WTC11 (cell line): ENCODE measurements around the gene MYO5C. TPM values are rescaled to one million over a fixed set of nuclear protein-coding genes. Genes with fewer than 3 reads are reported as not detected.

Experiments used
- ATAC-seq: fragments of 200-7000 bp; cut with Tn5 transposase; 2 replicates; pipeline ENCODE4 v1.10.0; 2021; ENCODE audit warnings: mild to moderate bottlenecking, moderate library complexity
- CTCF ChIA-PET: fragments of 300-600 bp; sonication (Branson Sonifier 250); formaldehyde crosslinking; loops from one replicate; lab custom pipeline; 2021; ENCODE audit warnings: antibody characterized with exemption; lab: Charles Lee
- POLR2A ChIA-PET: fragments of 350-600 bp; sonication (Branson Sonifier 250); formaldehyde crosslinking; loops from one replicate; lab custom pipeline; 2021; ENCODE audit warnings: antibody characterized with exemption; lab: Charles Lee
- DNase-seq: peaks from one replicate; pipeline ENCODE4 v3.0.0; 2021; ENCODE audit warnings: low spot score
- H3K27ac Mint-ChIP-seq: 2 replicates; pipeline ENCODE4 v1.8.0; 2021; ENCODE audit warnings: mixed read lengths
- H3K27me3 Mint-ChIP-seq: 2 replicates; pipeline ENCODE4 v1.8.0; 2021; ENCODE audit warnings: low read depth, mild to moderate bottlenecking, moderate library complexity, mixed read lengths
- H3K36me3 Mint-ChIP-seq: 2 replicates; pipeline ENCODE4 v1.8.0; 2021; ENCODE audit warnings: mixed read lengths
- H3K4me1 Mint-ChIP-seq: 2 replicates; pipeline ENCODE4 v1.8.0; 2022; ENCODE audit warnings: mixed read lengths
- H3K4me3 Mint-ChIP-seq: 2 replicates; pipeline ENCODE4 v1.8.0; 2021; ENCODE audit warnings: mild to moderate bottlenecking, moderate library complexity, mixed read lengths
- H3K9me3 Mint-ChIP-seq: 2 replicates; pipeline ENCODE4 v1.8.0; 2021; ENCODE audit warnings: mixed read lengths
- CDX4 ChIP-seq: fragments of 250-450 bp; sonication (Bioruptor Pico); IDR thresholded peaks from 2 replicates; pipeline ENCODE4 v1.9.0; 2021; ENCODE audit warnings: moderate library complexity, mild to moderate bottlenecking, inconsistent platforms, borderline replicate concordance
- GRHL2 ChIP-seq: fragments of 250-450 bp; sonication (Bioruptor Pico); IDR thresholded peaks from 2 replicates; pipeline ENCODE4 v1.8.0; 2022; ENCODE audit warnings: mild to moderate bottlenecking, moderate library complexity; ENCODE audit not compliant: insufficient replicate concordance, severe bottlenecking
- HMGA2 ChIP-seq: fragments of 250-450 bp; sonication (Bioruptor Pico); IDR thresholded peaks from 2 replicates; pipeline ENCODE4 v1.4.0; 2021; ENCODE audit warnings: mild to moderate bottlenecking, moderate library complexity
- MYBL2 ChIP-seq: sonication (generic); formaldehyde crosslinking; IDR thresholded peaks from 2 replicates; pipeline ENCODE4 v1.8.1; 2023; ENCODE audit warnings: mild to moderate bottlenecking, moderate library complexity, missing genetic modification reagents
- NR1H2 ChIP-seq: sonication (generic); formaldehyde crosslinking; IDR thresholded peaks from 2 replicates; pipeline ENCODE4 v1.9.0; 2021; ENCODE audit warnings: mild to moderate bottlenecking, moderate library complexity, missing genetic modification reagents
- PRRX2 ChIP-seq: fragments of 250-450 bp; sonication (Bioruptor Pico); IDR thresholded peaks from 2 replicates; pipeline ENCODE4 v1.8.0; 2021; ENCODE audit warnings: mild to moderate bottlenecking
- RELA ChIP-seq: sonication (generic); formaldehyde crosslinking; IDR thresholded peaks from 2 replicates; pipeline ENCODE4 v1.8.1; 2022; ENCODE audit warnings: missing genetic modification reagents, mild to moderate bottlenecking, borderline replicate concordance
- STAT6 ChIP-seq: sonication (generic); formaldehyde crosslinking; conservative IDR thresholded peaks from 2 replicates; pipeline ENCODE4 v1.8.1; 2023; ENCODE audit warnings: mild to moderate bottlenecking, low read depth, missing genetic modification reagents, moderate library complexity
- TP53 ChIP-seq: sonication (generic); formaldehyde crosslinking; IDR thresholded peaks from 2 replicates; pipeline ENCODE4 v1.8.1; 2023; ENCODE audit warnings: mild to moderate bottlenecking, missing genetic modification reagents
- ZBTB21 ChIP-seq: sonication (generic); formaldehyde crosslinking; IDR thresholded peaks from 2 replicates; pipeline ENCODE4 v1.8.1; 2023; ENCODE audit warnings: mild to moderate bottlenecking, missing genetic modification reagents, borderline replicate concordance
- total RNA-seq: library from RNA; stranded (reverse); gene quantifications from 3 replicates; pipeline ENCODE4 v1.2.3, GENCODE V29; 2021
- TF ChIP-seq, protein P1 (sequence below): fragments of 250-450 bp; sonication (Bioruptor Pico); IDR thresholded peaks from 2 replicates; pipeline ENCODE4 v1.9.0; 2021; ENCODE audit warnings: mild to moderate bottlenecking
- TF ChIP-seq, protein P2 (sequence below): sonication (generic); formaldehyde crosslinking; IDR thresholded peaks from 2 replicates; pipeline ENCODE4 v1.8.0; 2022; ENCODE audit warnings: mild to moderate bottlenecking, missing genetic modification reagents
- TF ChIP-seq, protein P3 (sequence below): sonication (generic); formaldehyde crosslinking; IDR thresholded peaks from 2 replicates; pipeline ENCODE4 v1.8.0; 2023; ENCODE audit warnings: mild to moderate bottlenecking, missing genetic modification reagents

MYO5C gene
- total RNA-seq, 1 experiment from 2014 or later = 25.3 TPM

GRCh38 chr15:52200831-52201365, 94.7 kb downstream of the MYO5C start:
- TF ChIP-seq, protein P1, sequence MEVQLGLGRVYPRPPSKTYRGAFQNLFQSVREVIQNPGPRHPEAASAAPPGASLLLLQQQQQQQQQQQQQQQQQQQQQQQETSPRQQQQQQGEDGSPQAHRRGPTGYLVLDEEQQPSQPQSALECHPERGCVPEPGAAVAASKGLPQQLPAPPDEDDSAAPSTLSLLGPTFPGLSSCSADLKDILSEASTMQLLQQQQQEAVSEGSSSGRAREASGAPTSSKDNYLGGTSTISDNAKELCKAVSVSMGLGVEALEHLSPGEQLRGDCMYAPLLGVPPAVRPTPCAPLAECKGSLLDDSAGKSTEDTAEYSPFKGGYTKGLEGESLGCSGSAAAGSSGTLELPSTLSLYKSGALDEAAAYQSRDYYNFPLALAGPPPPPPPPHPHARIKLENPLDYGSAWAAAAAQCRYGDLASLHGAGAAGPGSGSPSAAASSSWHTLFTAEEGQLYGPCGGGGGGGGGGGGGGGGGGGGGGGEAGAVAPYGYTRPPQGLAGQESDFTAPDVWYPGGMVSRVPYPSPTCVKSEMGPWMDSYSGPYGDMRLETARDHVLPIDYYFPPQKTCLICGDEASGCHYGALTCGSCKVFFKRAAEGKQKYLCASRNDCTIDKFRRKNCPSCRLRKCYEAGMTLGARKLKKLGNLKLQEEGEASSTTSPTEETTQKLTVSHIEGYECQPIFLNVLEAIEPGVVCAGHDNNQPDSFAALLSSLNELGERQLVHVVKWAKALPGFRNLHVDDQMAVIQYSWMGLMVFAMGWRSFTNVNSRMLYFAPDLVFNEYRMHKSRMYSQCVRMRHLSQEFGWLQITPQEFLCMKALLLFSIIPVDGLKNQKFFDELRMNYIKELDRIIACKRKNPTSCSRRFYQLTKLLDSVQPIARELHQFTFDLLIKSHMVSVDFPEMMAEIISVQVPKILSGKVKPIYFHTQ = no peak
- TF ChIP-seq ZBTB21 (CRISPR knock-in tag) (no peak), GRHL2 (no peak), PRRX2 (CRISPR knock-in tag) (no peak), HMGA2 (CRISPR knock-in tag) (no peak), MYBL2 (CRISPR knock-in tag) (no peak), RELA (no peak)
- TF ChIP-seq, protein P2, sequence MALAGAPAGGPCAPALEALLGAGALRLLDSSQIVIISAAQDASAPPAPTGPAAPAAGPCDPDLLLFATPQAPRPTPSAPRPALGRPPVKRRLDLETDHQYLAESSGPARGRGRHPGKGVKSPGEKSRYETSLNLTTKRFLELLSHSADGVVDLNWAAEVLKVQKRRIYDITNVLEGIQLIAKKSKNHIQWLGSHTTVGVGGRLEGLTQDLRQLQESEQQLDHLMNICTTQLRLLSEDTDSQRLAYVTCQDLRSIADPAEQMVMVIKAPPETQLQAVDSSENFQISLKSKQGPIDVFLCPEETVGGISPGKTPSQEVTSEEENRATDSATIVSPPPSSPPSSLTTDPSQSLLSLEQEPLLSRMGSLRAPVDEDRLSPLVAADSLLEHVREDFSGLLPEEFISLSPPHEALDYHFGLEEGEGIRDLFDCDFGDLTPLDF (CRISPR knock-in tag) = no peak
- ATAC-seq = no peak
- ChIA-PET CTCF (interaction anchor here (1.4 kb wide), 1 partner anchor 16 kb away, joined by 4 read pairs; no protein-coding TSS in a partner anchor), POLR2A (no interaction called here)
- Mint-ChIP-seq H3K4me1 (peaks cover 7% of the 10 kb centered on the region), H3K27me3 (no peaks in the 10 kb centered on the region), H3K27ac (no peak overlapping the region; the same call in 1 of the 2 replicates), H3K36me3 (peaks cover 38% of the 10 kb centered on the region), H3K4me3 (no peak overlapping the region), H3K9me3 (no peaks in the 10 kb centered on the region)
- DNase-seq = no peak

GRCh38 chr15:52199271-52199670, 96.3 kb downstream of the MYO5C start:
- Mint-ChIP-seq H3K36me3 (peaks cover 32% of the 10 kb centered on the region), H3K4me3 (no peak overlapping the region), H3K4me1 (no peaks in the 10 kb centered on the region), H3K27ac (no peak overlapping the region), H3K9me3 (no peaks in the 10 kb centered on the region), H3K27me3 (no peaks in the 10 kb centered on the region)
- no peak for ATAC-seq
- TF ChIP-seq STAT6 (CRISPR knock-in tag) = no peak
- TF ChIP-seq TP53 (CRISPR knock-in tag) = no peak
- TF ChIP-seq, protein P3, sequence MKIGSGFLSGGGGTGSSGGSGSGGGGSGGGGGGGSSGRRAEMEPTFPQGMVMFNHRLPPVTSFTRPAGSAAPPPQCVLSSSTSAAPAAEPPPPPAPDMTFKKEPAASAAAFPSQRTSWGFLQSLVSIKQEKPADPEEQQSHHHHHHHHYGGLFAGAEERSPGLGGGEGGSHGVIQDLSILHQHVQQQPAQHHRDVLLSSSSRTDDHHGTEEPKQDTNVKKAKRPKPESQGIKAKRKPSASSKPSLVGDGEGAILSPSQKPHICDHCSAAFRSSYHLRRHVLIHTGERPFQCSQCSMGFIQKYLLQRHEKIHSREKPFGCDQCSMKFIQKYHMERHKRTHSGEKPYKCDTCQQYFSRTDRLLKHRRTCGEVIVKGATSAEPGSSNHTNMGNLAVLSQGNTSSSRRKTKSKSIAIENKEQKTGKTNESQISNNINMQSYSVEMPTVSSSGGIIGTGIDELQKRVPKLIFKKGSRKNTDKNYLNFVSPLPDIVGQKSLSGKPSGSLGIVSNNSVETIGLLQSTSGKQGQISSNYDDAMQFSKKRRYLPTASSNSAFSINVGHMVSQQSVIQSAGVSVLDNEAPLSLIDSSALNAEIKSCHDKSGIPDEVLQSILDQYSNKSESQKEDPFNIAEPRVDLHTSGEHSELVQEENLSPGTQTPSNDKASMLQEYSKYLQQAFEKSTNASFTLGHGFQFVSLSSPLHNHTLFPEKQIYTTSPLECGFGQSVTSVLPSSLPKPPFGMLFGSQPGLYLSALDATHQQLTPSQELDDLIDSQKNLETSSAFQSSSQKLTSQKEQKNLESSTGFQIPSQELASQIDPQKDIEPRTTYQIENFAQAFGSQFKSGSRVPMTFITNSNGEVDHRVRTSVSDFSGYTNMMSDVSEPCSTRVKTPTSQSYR (CRISPR knock-in tag) = no peak
- TF ChIP-seq CDX4 (CRISPR knock-in tag) = no peak
- TF ChIP-seq, protein P2 (CRISPR knock-in tag) = no peak
- no peak for TF ChIP-seq NR1H2
- POLR2A ChIA-PET = no interaction called here
- CTCF ChIA-PET = interaction anchor here (1.5 to 2.7 kb wide), 2 partner anchors 9 to 15 kb away, joined by 5 to 17 read pairs; no protein-coding TSS in a partner anchor
- DNase-seq = no peak
